ENCODE results near the gene APOL5. TPM values are rescaled to one million over a fixed set of nuclear protein-coding genes. Genes with fewer than 3 reads are reported as not detected.

APOL5 gene
- total and polyA plus RNA-seq, 4 donors, result 0.43 TPM; not detected in 3

DNA sequence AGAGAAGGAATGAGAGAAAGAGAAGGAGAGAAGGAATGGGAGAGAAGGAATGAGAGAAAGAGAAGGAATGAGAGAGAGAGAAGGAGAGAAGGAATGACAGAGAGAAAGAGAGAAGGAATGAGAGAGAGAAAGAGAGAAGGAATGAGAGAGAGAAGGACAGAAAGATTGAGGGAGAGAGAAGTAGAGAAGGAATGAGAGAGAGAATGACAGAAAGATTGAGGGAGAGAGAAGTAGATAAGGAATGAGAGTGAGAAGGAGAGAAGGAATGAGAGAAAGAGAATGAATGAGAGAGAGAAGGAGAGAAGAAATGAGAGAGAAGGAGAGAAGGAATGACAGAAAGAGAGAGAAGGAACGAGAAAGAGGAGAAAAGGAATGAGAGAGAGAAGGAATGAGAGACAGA is 34.1 kb upstream of the APOL5 start:
- no peak for TF ChIP-seq NR2F2 (IDR thresholded peaks at IDR 0.05)
- TF ChIP-seq MAX (IDR thresholded peaks at IDR 0.05), result no peak
- no peak for TF ChIP-seq YY1 (IDR thresholded peaks at IDR 0.05)
- TF ChIP-seq HNF4A (conservative IDR thresholded peaks at IDR 0.05), result no peak
- no peak for TF ChIP-seq FOXA1 (IDR thresholded peaks at IDR 0.05)
- no peak for TF ChIP-seq FOXA2 (IDR thresholded peaks at IDR 0.05)
- TF ChIP-seq SP1 (IDR thresholded peaks at IDR 0.05), result no peak
- TF ChIP-seq, protein P1, sequence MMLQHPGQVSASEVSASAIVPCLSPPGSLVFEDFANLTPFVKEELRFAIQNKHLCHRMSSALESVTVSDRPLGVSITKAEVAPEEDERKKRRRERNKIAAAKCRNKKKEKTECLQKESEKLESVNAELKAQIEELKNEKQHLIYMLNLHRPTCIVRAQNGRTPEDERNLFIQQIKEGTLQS (IDR thresholded peaks at IDR 0.05), result no peak
- TF ChIP-seq RAD21 (IDR thresholded peaks at IDR 0.05), result no peak
- TF ChIP-seq CTCF (IDR thresholded peaks at IDR 0.05; ENCODE audit: low read depth, low read length, missing input control), result no peak
- TF ChIP-seq, protein P2, sequence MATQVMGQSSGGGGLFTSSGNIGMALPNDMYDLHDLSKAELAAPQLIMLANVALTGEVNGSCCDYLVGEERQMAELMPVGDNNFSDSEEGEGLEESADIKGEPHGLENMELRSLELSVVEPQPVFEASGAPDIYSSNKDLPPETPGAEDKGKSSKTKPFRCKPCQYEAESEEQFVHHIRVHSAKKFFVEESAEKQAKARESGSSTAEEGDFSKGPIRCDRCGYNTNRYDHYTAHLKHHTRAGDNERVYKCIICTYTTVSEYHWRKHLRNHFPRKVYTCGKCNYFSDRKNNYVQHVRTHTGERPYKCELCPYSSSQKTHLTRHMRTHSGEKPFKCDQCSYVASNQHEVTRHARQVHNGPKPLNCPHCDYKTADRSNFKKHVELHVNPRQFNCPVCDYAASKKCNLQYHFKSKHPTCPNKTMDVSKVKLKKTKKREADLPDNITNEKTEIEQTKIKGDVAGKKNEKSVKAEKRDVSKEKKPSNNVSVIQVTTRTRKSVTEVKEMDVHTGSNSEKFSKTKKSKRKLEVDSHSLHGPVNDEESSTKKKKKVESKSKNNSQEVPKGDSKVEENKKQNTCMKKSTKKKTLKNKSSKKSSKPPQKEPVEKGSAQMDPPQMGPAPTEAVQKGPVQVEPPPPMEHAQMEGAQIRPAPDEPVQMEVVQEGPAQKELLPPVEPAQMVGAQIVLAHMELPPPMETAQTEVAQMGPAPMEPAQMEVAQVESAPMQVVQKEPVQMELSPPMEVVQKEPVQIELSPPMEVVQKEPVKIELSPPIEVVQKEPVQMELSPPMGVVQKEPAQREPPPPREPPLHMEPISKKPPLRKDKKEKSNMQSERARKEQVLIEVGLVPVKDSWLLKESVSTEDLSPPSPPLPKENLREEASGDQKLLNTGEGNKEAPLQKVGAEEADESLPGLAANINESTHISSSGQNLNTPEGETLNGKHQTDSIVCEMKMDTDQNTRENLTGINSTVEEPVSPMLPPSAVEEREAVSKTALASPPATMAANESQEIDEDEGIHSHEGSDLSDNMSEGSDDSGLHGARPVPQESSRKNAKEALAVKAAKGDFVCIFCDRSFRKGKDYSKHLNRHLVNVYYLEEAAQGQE (IDR thresholded peaks at IDR 0.05), result no peak
- no peak for TF ChIP-seq EGR1 (IDR thresholded peaks at IDR 0.05; ENCODE audit: low read depth in 2 of 2)
- no peak for TF ChIP-seq HNF4G (IDR thresholded peaks at IDR 0.05)
- TF ChIP-seq JUND (IDR thresholded peaks at IDR 0.05), result no peak
- no peak for TF ChIP-seq TAF1 (conservative IDR thresholded peaks at IDR 0.05)
- TF ChIP-seq GABPA (IDR thresholded peaks at IDR 0.05 in 1 of 2, conservative IDR thresholded peaks at IDR 0.05 in 1 of 2), result no peak
- TF ChIP-seq RXRA (IDR thresholded peaks at IDR 0.05), result no peak
- no peak for TF ChIP-seq ZBTB33 (IDR thresholded peaks at IDR 0.05)
- Histone ChIP-seq H3K9me3 (ENCODE audit: control insufficient read depth in 4 of 4, low read length in 3 of 4) (peaks cover 0 to 3% (median 2%) of the 10 kb centered on the region in 4 donors), H3K27ac (ENCODE audit: low read depth in 1 of 2, low read length in 2 of 2) (no peak overlapping the region), H3K36me3 (ENCODE audit: control insufficient read depth in 4 of 4, insufficient read depth in 3 of 4, low read depth in 1 of 4, low read length in 3 of 4) (no peaks in the 10 kb centered on the region), H3K27me3 (ENCODE audit: control insufficient read depth in 4 of 4, insufficient read depth in 4 of 4, low read length in 3 of 4) (no peaks in the 10 kb centered on the region), H3K4me3 (ENCODE audit: low read depth in 1 of 3, low read length in 3 of 3) (no peak overlapping the region), H3K9ac (ENCODE audit: low read depth in 1 of 2, low read length in 2 of 2) (no peak overlapping the region), H3K4me1 (ENCODE audit: control insufficient read depth in 4 of 4, insufficient read depth in 4 of 4, low read length in 3 of 4) (no peaks in the 10 kb centered on the region)
- DNase-seq (ENCODE audit: low spot score), result no peak
- WGBS, result 78% methylated on average over 1 of the region's 1 CpG
